Body of pancreas (tissue), 4 donors: Measurements from ENCODE around the gene SLCO1A2. TPM values are rescaled to one million over a fixed set of nuclear protein-coding genes. Genes with fewer than 3 reads are reported as not detected.

Experiments used
- ATAC-seq: fragments of 150-250 bp; one replicate; pipeline ENCODE4 v1.9.1; 2016
- DNase-seq, 4 donors: peaks; one replicate each; pipeline ENCODE4 v3.0.0-alpha.2; 2019
- H3K27ac ChIP-seq, 4 donors: fragments of 200-600 bp; sonication (generic); 1 replicate in 3 of 4; 2 replicates in 1 of 4; pipeline versions ENCODE4 v1.5.1 to v1.6.1; 2016 to 2019; ENCODE audit warnings: mild to moderate bottlenecking in 1 of 4, mixed read lengths in 1 of 4, moderate library complexity in 1 of 4
- H3K27me3 ChIP-seq, 2 donors: fragments of 200-600 bp; sonication (generic); one replicate each; pipeline ENCODE4 v1.6.0; 2016; ENCODE audit warnings: mild to moderate bottlenecking in 1 of 2
- H3K36me3 ChIP-seq, 2 donors: fragments of 200-600 bp; sonication (generic); replicated peaks in 1 of 2; 2 replicates each; pipeline ENCODE4 v1.5.1; 2016; ENCODE audit warnings: low read depth in 2 of 2; ENCODE audit not compliant: insufficient read depth in 1 of 2
- H3K4me1 ChIP-seq: fragments of 200-600 bp; sonication (generic); one replicate; pipeline ENCODE4 v1.6.0; 2016
- H3K4me3 ChIP-seq, 2 donors: fragments of 200-600 bp; sonication (generic); 1 replicate in 1 of 2; 2 replicates in 1 of 2; pipeline ENCODE4 v1.5.1; 2016 to 2019
- H3K9me3 ChIP-seq, 3 donors: fragments of 200-600 bp; sonication (generic); 1 replicate in 2 of 3; 2 replicates in 1 of 3; pipeline ENCODE4 v1.5.1; 2016
- POLR2A ChIP-seq, 3 donors: fragments of 450-650 bp; IDR thresholded peaks; one replicate each; pipeline ENCODE4 v1.6.1; 2016; ENCODE audit warnings: antibody characterized with exemption in 3 of 3, mild to moderate bottlenecking in 2 of 3
- WGBS, 2 donors: methylation state at CpG; one replicate each; pipeline ENCODE4 v1.1.5; 2017; 5-methylcytosine and 5-hydroxymethylcytosine counted together
- intact Hi-C: fragments of 100-400 bp; cut with DNase I; formaldehyde crosslinking; loops from one replicate; pipeline ENCODE4 v1.15.1; 2023
- total RNA-seq, 2 donors: library from RNA; depleted of rRNA; stranded (reverse); fragments of >200 nt; gene quantifications; one replicate each; pipeline ENCODE4 v1.1.0, GENCODE V29; 2016
- TF ChIP-seq, protein P1 (sequence below), 7 experiments: fragments of 450-650 bp in 4 of 7; fragments of 200-600 bp in 3 of 7; sonication (generic) in 3 of 7; IDR thresholded peaks; one replicate each; pipeline ENCODE4 v1.5.1; 2016 to 2019; ENCODE audit warnings: antibody characterized with exemption in 7 of 7

Gene SLCO1A2
- total RNA-seq, 2 donors from 2014 or later, result not detected

GRCh38 chr12:21234395-21234794 lies 100.3 kb downstream of the SLCO1A2 start:
- intact Hi-C loops, result no loop called here
- Histone ChIP-seq H3K36me3 (no peaks in the 10 kb centered on the region), H3K9me3 (no peaks in the 10 kb centered on the region), H3K27me3 (no peaks in the 10 kb centered on the region), H3K4me3 (no peak overlapping the region), H3K27ac (no peak overlapping the region), H3K4me1 (no peaks in the 10 kb centered on the region)
- 62 to 73% methylated on average over 5 of the region's 5 CpGs for WGBS, 2 donors
- no peak for TF ChIP-seq POLR2A (IDR thresholded peaks at IDR 0.05)
- TF ChIP-seq, protein P1, sequence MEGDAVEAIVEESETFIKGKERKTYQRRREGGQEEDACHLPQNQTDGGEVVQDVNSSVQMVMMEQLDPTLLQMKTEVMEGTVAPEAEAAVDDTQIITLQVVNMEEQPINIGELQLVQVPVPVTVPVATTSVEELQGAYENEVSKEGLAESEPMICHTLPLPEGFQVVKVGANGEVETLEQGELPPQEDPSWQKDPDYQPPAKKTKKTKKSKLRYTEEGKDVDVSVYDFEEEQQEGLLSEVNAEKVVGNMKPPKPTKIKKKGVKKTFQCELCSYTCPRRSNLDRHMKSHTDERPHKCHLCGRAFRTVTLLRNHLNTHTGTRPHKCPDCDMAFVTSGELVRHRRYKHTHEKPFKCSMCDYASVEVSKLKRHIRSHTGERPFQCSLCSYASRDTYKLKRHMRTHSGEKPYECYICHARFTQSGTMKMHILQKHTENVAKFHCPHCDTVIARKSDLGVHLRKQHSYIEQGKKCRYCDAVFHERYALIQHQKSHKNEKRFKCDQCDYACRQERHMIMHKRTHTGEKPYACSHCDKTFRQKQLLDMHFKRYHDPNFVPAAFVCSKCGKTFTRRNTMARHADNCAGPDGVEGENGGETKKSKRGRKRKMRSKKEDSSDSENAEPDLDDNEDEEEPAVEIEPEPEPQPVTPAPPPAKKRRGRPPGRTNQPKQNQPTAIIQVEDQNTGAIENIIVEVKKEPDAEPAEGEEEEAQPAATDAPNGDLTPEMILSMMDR (IDR thresholded peaks at IDR 0.05), result no peak
- no peak for DNase-seq
- no peak for ATAC-seq

DNA sequence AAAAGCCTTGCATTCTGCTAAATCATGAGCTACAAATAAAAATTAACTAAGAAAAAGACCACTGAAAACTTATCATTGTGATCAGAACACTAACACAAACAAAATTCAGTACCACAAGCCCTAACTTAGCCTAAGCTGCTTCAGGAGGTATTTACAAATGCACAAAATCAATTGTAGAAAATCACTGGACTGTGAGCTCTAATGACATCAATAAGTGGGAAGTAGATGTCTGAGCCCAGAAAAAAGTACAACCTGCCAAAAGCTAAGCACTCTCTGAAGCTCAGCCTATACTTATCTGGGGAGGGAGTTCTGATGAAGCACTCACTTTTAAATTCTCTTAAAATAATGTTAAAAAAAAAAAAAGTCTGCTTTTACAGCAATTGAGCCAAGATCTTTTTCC lies 110.8 kb downstream of the SLCO1A2 start:
- no peaks in the 10 kb centered on the region for H3K9me3 ChIP-seq
- ATAC-seq, result no peak
- H3K27ac ChIP-seq, result no peak overlapping the region
- no peak for DNase-seq
- H3K4me1 ChIP-seq, result no peaks in the 10 kb centered on the region
- TF ChIP-seq, protein P1 (IDR thresholded peaks at IDR 0.05), result no peak
- TF ChIP-seq POLR2A (IDR thresholded peaks at IDR 0.05), result no peak
- H3K27me3 ChIP-seq, result no peaks in the 10 kb centered on the region
- intact Hi-C loops, result no loop called here
- no peaks in the 10 kb centered on the region for H3K36me3 ChIP-seq
- H3K4me3 ChIP-seq, result no peak overlapping the region

- H3K36me3 ChIP-seq, result no peaks in the 10 kb centered on the region
- TF ChIP-seq POLR2A (IDR thresholded peaks at IDR 0.05), result no peak
- TF ChIP-seq, protein P1 (IDR thresholded peaks at IDR 0.05), result no peak
- no peaks in the 10 kb centered on the region for H3K4me1 ChIP-seq
- no peak overlapping the region for H3K4me3 ChIP-seq
- no peak for ATAC-seq
- no peak overlapping the region for H3K27ac ChIP-seq
- no peak for DNase-seq
- no peaks in the 10 kb centered on the region for H3K27me3 ChIP-seq
- H3K9me3 ChIP-seq, result no peaks in the 10 kb centered on the region
- intact Hi-C loops, result no loop called here
Observed at GRCh38 chr12:21221778-21222177, 112.9 kb downstream of the SLCO1A2 start.

GRCh38 chr12:21221072-21221471 lies 113.6 kb downstream of the SLCO1A2 start:
- no peak for DNase-seq
- intact Hi-C loops, result no loop called here
- H3K4me1 ChIP-seq, result no peaks in the 10 kb centered on the region
- no peaks in the 10 kb centered on the region for H3K27me3 ChIP-seq
- H3K9me3 ChIP-seq, result no peaks in the 10 kb centered on the region
- no peak for ATAC-seq
- no peak overlapping the region for H3K4me3 ChIP-seq
- TF ChIP-seq, protein P1 (IDR thresholded peaks at IDR 0.05), result no peak
- no peak for TF ChIP-seq POLR2A (IDR thresholded peaks at IDR 0.05)
- no peaks in the 10 kb centered on the region for H3K36me3 ChIP-seq
- no peak overlapping the region for H3K27ac ChIP-seq

DNA sequence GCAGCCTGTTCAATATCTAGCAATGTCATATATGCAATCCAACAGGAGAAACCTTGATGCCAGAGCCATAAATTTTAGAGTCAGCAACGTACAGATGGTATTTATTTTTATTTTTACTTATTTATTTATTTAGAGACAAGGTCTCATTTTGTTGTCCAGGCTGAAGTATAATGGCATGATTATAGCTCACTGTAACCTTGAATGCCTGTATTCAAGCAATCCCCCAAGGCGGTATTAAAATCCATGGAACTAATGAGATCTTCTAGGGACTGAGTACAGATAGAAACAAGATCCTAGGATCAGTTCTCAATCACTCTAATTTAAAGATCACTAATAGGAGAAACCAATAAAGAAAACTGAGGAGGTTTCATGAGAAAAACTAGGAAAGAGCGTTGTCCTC lies 114.5 kb downstream of the SLCO1A2 start:
- no peaks in the 10 kb centered on the region for H3K36me3 ChIP-seq
- no peak overlapping the region for H3K27ac ChIP-seq
- no peaks in the 10 kb centered on the region for H3K9me3 ChIP-seq
- H3K4me1 ChIP-seq, result no peaks in the 10 kb centered on the region
- DNase-seq (no peak), ATAC-seq (no peak)
- TF ChIP-seq, protein P1 (IDR thresholded peaks at IDR 0.05), result no peak
- no peak for TF ChIP-seq POLR2A (IDR thresholded peaks at IDR 0.05)
- 68 to 73% methylated on average over 3 of the region's 3 CpGs for WGBS, 2 donors
- H3K4me3 ChIP-seq, result no peak overlapping the region
- H3K27me3 ChIP-seq, result no peaks in the 10 kb centered on the region
- intact Hi-C loops, result no loop called here
